Esophagus (tissue), 2 donors: ENCODE data around the gene PXT1. TPM values are rescaled to one million over a fixed set of nuclear protein-coding genes. Genes with fewer than 3 reads are reported as not detected.

ENCODE experiments used
- H3K27ac ChIP-seq, 2 donors: one replicate each; pipeline ENCODE4 v1.5.1; 2013; ENCODE audit warnings: low read depth in 2 of 2, mild to moderate bottlenecking in 2 of 2, inconsistent platforms in 1 of 2, low read length in 1 of 2, moderate library complexity in 1 of 2
- H3K27me3 ChIP-seq, 2 donors: one replicate each; pipeline ENCODE4 v1.6.1; 2013; ENCODE audit warnings: low read length in 2 of 2, control low read depth in 1 of 2, mild to moderate bottlenecking in 1 of 2; ENCODE audit not compliant: insufficient read depth in 2 of 2, control insufficient read depth in 1 of 2
- H3K36me3 ChIP-seq, 2 donors: one replicate each; pipeline ENCODE4 v1.6.1; 2013; ENCODE audit warnings: low read length in 1 of 2; ENCODE audit not compliant: control insufficient read depth in 2 of 2, insufficient read depth in 2 of 2
- H3K4me1 ChIP-seq, 2 donors: one replicate each; pipeline ENCODE4 v1.6.1; 2013; ENCODE audit warnings: low read length in 1 of 2; ENCODE audit not compliant: control insufficient read depth in 2 of 2, insufficient read depth in 2 of 2
- H3K4me3 ChIP-seq, 2 donors: one replicate each; pipeline ENCODE4 v1.5.1; 2013; ENCODE audit warnings: low read length in 2 of 2, mild to moderate bottlenecking in 2 of 2, low read depth in 1 of 2, moderate library complexity in 1 of 2
- H3K9me3 ChIP-seq, 2 donors: one replicate each; pipeline ENCODE4 v1.6.1; 2013; ENCODE audit warnings: mild to moderate bottlenecking in 2 of 2, low read depth in 1 of 2, low read length in 1 of 2, moderate library complexity in 1 of 2; ENCODE audit not compliant: control insufficient read depth in 2 of 2, insufficient read depth in 1 of 2
- WGBS, 2 donors: extraction: QIAGEN DNeasy Blood & Tissue Kit; methylation state at CpG; one replicate each; pipeline ENCODE4 v1.1.7; 2013; 5-methylcytosine and 5-hydroxymethylcytosine counted together
- polyA plus RNA-seq, 2 donors: library from polyadenylated mRNA; stranded (reverse); fragments of 200-250 nt; gene quantifications; one replicate each; pipeline ENCODE4 v1.2.3, GENCODE V29; 2013
- donor health status: healthy with polysubstance abuse.
- donor health status: Bipolar disorder and iron deficiency.

The PXT1 gene
- polyA plus RNA-seq, 2 donors: not detected

GRCh38 chr6:36360241-36361054 is 82.2 kb downstream of the PXT1 start:
- H3K9me3 ChIP-seq: no peaks in the 10 kb centered on the region
- H3K27ac ChIP-seq: no peak overlapping the region
- H3K27me3 ChIP-seq: no peaks in the 10 kb centered on the region
- H3K36me3 ChIP-seq: no peaks in the 10 kb centered on the region
- no peak overlapping the region for H3K4me3 ChIP-seq
- H3K4me1 ChIP-seq: no peaks in the 10 kb centered on the region
- 22 to 24% methylated on average over 10 of the region's 10 CpGs for WGBS, 2 donors

GRCh38 chr6:36358226-36358915 is 84.3 kb downstream of the PXT1 start:
- 51 to 61% methylated on average over 4 of the region's 4 CpGs for WGBS, 2 donors
- Histone ChIP-seq H3K4me1 (no peaks in the 10 kb centered on the region), H3K4me3 (no peak overlapping the region), H3K36me3 (no peaks in the 10 kb centered on the region), H3K9me3 (no peaks in the 10 kb centered on the region), H3K27me3 (no peaks in the 10 kb centered on the region), H3K27ac (no peak overlapping the region)

GRCh38 chr6:36357872-36358225 is 84.8 kb downstream of the PXT1 start:
- H3K9me3 ChIP-seq: no peaks in the 10 kb centered on the region
- H3K27ac ChIP-seq: no peak overlapping the region
- 73 to 84% methylated on average over 3 of the region's 3 CpGs for WGBS, 2 donors
- no peaks in the 10 kb centered on the region for H3K4me1 ChIP-seq
- no peaks in the 10 kb centered on the region for H3K36me3 ChIP-seq
- H3K4me3 ChIP-seq: no peak overlapping the region
- no peaks in the 10 kb centered on the region for H3K27me3 ChIP-seq

GRCh38 chr6:36355819-36356218 is 86.8 kb downstream of the PXT1 start:
- H3K4me1 ChIP-seq: no peaks in the 10 kb centered on the region
- 73 to 76% methylated on average over 4 of the region's 4 CpGs for WGBS, 2 donors
- H3K27ac ChIP-seq: no peak overlapping the region
- no peaks in the 10 kb centered on the region for H3K36me3 ChIP-seq
- no peak overlapping the region for H3K4me3 ChIP-seq
- H3K27me3 ChIP-seq: no peaks in the 10 kb centered on the region
- no peaks in the 10 kb centered on the region for H3K9me3 ChIP-seq

DNA sequence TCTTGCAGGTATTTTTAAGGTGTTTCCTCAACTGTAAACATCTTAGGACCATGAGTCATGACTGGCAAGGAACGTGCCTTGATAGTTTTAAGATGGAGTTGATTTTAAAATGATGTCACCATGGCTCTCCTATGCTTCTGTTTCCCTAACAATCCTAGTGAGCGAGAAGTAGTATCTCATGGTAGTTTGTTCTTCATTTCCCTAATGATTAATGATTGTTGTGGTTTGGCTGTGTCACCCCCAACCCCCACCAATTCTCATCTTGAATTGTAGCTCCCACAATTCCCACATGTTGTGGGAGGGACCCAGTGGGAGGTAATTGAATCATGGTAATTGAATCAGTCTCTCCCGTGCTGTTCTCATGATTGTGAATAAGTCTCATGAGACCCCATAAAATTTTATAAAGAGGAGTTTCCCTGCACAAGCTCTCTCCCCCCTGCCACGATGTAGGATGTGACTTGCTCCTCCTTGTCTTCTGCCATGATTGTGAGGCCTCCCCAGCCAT is 89.2 kb downstream of the PXT1 start:
- 56 to 77% methylated on average over 4 of the region's 4 CpGs for WGBS, 2 donors
- Histone ChIP-seq H3K9me3 (no peaks in the 10 kb centered on the region), H3K27ac (no peak overlapping the region), H3K4me1 (peaks cover 0 to 1% of the 10 kb centered on the region in 2 donors), H3K27me3 (no peaks in the 10 kb centered on the region), H3K36me3 (no peaks in the 10 kb centered on the region), H3K4me3 (no peak overlapping the region)

GRCh38 chr6:36352477-36353157 is 90.0 kb downstream of the PXT1 start:
- 87% methylated on average over 8 of the region's 8 CpGs for WGBS, 2 donors
- no peaks in the 10 kb centered on the region for H3K36me3 ChIP-seq
- H3K27ac ChIP-seq: no peak overlapping the region
- H3K4me3 ChIP-seq: no peak overlapping the region
- H3K4me1 ChIP-seq: peaks cover 0 to 1% of the 10 kb centered on the region in 2 donors
- H3K9me3 ChIP-seq: no peaks in the 10 kb centered on the region
- H3K27me3 ChIP-seq: no peaks in the 10 kb centered on the region

DNA sequence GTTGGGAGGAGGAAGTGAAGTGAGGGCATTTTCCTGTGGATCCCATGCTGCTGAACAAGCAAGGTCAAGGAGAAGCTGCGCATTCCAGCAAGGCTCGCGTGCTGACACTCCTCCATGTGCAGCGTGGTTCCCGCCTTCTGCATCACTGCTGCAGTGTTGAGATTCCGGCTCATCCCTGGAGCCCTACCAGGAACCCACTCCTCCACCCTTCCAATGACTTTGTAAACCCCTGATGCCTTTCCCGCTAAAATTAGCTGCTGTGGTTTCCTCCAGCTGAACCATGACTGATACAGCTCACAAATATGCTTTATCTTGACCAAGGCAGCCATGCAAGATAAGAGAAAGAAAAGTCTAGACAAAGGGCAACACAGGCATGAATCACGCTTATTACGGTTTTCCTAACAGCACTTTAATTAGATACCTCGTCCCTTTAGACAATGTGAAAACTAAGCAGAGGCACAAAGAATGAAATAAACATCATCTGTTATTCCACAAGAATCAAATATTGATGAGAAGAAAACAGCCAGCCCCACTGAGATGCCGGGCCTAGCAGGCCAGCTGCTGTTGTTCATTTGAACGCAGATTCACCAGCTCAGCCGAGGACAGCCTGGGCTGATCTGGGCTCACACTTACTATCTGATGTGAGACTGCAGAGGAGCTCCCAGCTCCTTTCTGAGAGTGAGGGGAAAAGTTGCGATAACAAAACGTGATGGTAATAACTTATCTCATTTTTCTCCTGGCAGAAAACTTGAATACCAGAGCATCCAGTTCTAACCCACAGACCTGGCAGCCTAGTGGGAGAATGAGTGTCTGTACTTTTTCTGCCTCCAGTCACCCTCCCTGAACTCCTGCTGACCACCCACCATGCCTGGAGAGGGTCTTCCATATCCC is 91.7 kb downstream of the PXT1 start:
- H3K27me3 ChIP-seq: no peaks in the 10 kb centered on the region
- no peaks in the 10 kb centered on the region for H3K9me3 ChIP-seq
- no peak overlapping the region for H3K4me3 ChIP-seq
- WGBS, 2 donors: 70 to 77% methylated on average over 15 of the region's 15 CpGs
- H3K36me3 ChIP-seq: no peaks in the 10 kb centered on the region
- H3K27ac ChIP-seq: no peak overlapping the region
- peaks cover 0 to 1% of the 10 kb centered on the region in 2 donors for H3K4me1 ChIP-seq

GRCh38 chr6:36350082-36350481 is 92.6 kb downstream of the PXT1 start:
- H3K4me1 ChIP-seq: peaks cover 0 to 5% of the 10 kb centered on the region in 2 donors
- no peaks in the 10 kb centered on the region for H3K27me3 ChIP-seq
- H3K9me3 ChIP-seq: no peaks in the 10 kb centered on the region
- no peak overlapping the region for H3K4me3 ChIP-seq
- no peak overlapping the region for H3K27ac ChIP-seq
- 72 to 75% methylated on average over 4 of the region's 4 CpGs for WGBS, 2 donors
- no peaks in the 10 kb centered on the region for H3K36me3 ChIP-seq

GRCh38 chr6:36349240-36349639 is 93.4 kb downstream of the PXT1 start:
- no peaks in the 10 kb centered on the region for H3K27me3 ChIP-seq
- H3K27ac ChIP-seq: no peak overlapping the region
- 49 to 64% methylated on average over 6 of the region's 6 CpGs for WGBS, 2 donors

More at GRCh38 chr6:36349240-36349639, 93.4 kb downstream of the PXT1 start:
- no peaks in the 10 kb centered on the region for H3K9me3 ChIP-seq
- no peak overlapping the region for H3K4me3 ChIP-seq
- H3K36me3 ChIP-seq: no peaks in the 10 kb centered on the region
- H3K4me1 ChIP-seq: peaks cover 0 to 9% of the 10 kb centered on the region in 2 donors
